Keratinocyte (primary cell): Measurements from ENCODE around the gene SPEM3. TPM values are rescaled to one million over a fixed set of nuclear protein-coding genes. Genes with fewer than 3 reads are reported as not detected.

Experiments
- DNase-seq: peaks from one replicate; pipeline ENCODE4 v3.0.0-alpha.2; 2011; ENCODE audit warnings: low read depth, missing footprints, low spot score
- FAIRE-seq: peaks from 2 replicates; lab custom pipeline; 2011; peaks lifted over from hg19 to GRCh38; lab: Jason Lieb, UNC
- H2AFZ ChIP-seq: 2 replicates; pipeline ENCODE4 v1.6.0; 2012; ENCODE audit warnings: low read length, control low read depth, inconsistent platforms; ENCODE audit not compliant: control insufficient read depth
- H3K27ac ChIP-seq: 2 replicates; pipeline ENCODE4 v1.5.1; 2011; ENCODE audit warnings: low read length; ENCODE audit not compliant: control insufficient read depth, insufficient read depth
- H3K27me3 ChIP-seq: 3 replicates; pipeline ENCODE4 v1.6.0; 2011; ENCODE audit warnings: low read length; ENCODE audit not compliant: control insufficient read depth, insufficient read depth; ENCODE audit errors: extremely low read depth
- H3K36me3 ChIP-seq, 2 experiments: 2 replicates in 1 of 2; 3 replicates in 1 of 2; pipeline ENCODE4 v1.5.1; 2011; ENCODE audit warnings: low read length in 2 of 2, mild to moderate bottlenecking in 1 of 2; ENCODE audit not compliant: control insufficient read depth in 2 of 2, insufficient read depth in 2 of 2; ENCODE audit errors: extremely low read depth in 1 of 2
- H3K4me1 ChIP-seq: 3 replicates; pipeline ENCODE4 v1.5.1; 2011; ENCODE audit warnings: low read length; ENCODE audit not compliant: control insufficient read depth, insufficient read depth; ENCODE audit errors: extremely low read depth
- H3K4me2 ChIP-seq: 3 replicates; pipeline ENCODE4 v1.6.0; 2011; ENCODE audit warnings: low read depth, low read length; ENCODE audit not compliant: control insufficient read depth, insufficient read depth; ENCODE audit errors: extremely low read depth
- H3K4me3 ChIP-seq, 3 experiments: fragments of 200-600 bp in 1 of 3; sonication (generic) in 1 of 3; 2 replicates in 2 of 3; 3 replicates in 1 of 3; pipeline ENCODE4 v1.5.1; 2011 to 2016; ENCODE audit warnings: low read length in 3 of 3, mild to moderate bottlenecking in 3 of 3, control low read depth in 2 of 3, inconsistent platforms in 1 of 3, low read depth in 1 of 3, mixed read lengths in 1 of 3, mixed run types in 1 of 3, moderate library complexity in 1 of 3; ENCODE audit not compliant: control insufficient read depth in 2 of 3, insufficient read depth in 2 of 3; ENCODE audit errors: extremely low read depth in 1 of 3
- H3K79me2 ChIP-seq: 2 replicates; pipeline ENCODE4 v1.6.0; 2012; ENCODE audit warnings: low read length; ENCODE audit not compliant: control insufficient read depth, insufficient read depth
- H3K9ac ChIP-seq: 3 replicates; pipeline ENCODE4 v1.6.0; 2011; ENCODE audit warnings: low read length; ENCODE audit not compliant: control insufficient read depth, insufficient read depth; ENCODE audit errors: extremely low read depth
- H3K9me1 ChIP-seq: 3 replicates; pipeline ENCODE4 v1.6.0; 2011; ENCODE audit warnings: low read length; ENCODE audit not compliant: control insufficient read depth, insufficient read depth; ENCODE audit errors: extremely low read depth
- H3K9me3 ChIP-seq: 2 replicates; pipeline ENCODE4 v1.5.1; 2012; ENCODE audit warnings: low read depth, low read length; ENCODE audit not compliant: control insufficient read depth
- H4K20me1 ChIP-seq: 3 replicates; pipeline ENCODE4 v1.6.0; 2011; ENCODE audit warnings: low read length; ENCODE audit not compliant: control insufficient read depth, insufficient read depth; ENCODE audit errors: extremely low read depth
- EZH2 ChIP-seq: IDR thresholded peaks from one replicate; pipeline ENCODE4 v1.6.1; 2012; ENCODE audit warnings: inconsistent platforms, mild to moderate bottlenecking, low read length, moderate library complexity
- dilution Hi-C: fragments of 300-500 bp; cut with MboI; formaldehyde crosslinking; loops from one replicate; pipeline ENCODE4 v1.7.0; 2020; ENCODE audit warnings: low sequenced_read_pairs; ENCODE audit not compliant: extremely low pct_ligation_motif_present
- polyA plus RNA-seq, 5 experiments: library from polyadenylated mRNA; depleted of rRNA in 3 of 5; stranded (reverse) in 3 of 5; stranded (forward) in 1 of 5; unstranded in 1 of 5; fragments of >200 nt; gene quantifications; 1 replicate in 1 of 5; 2 replicates in 3 of 5; 3 replicates in 1 of 5; pipeline versions ENCODE4 v1.2.1 to v1.2.3, GENCODE V29; 2011 to 2012; ENCODE audit warnings: missing spikeins in 2 of 5, low read depth in 1 of 5, low replicate concordance in 1 of 5
- TF ChIP-seq, protein P1 (sequence below), 3 experiments: IDR thresholded peaks in 1 of 3; conservative IDR thresholded peaks in 1 of 3; optimal IDR thresholded peaks in 1 of 3; 2 replicates in 2 of 3; 3 replicates in 1 of 3; pipeline versions ENCODE3 to v1.5.1; 2011; ENCODE audit warnings: low read length in 3 of 3, mild to moderate bottlenecking in 3 of 3, moderate library complexity in 2 of 3, control low read depth in 1 of 3, inconsistent platforms in 1 of 3; ENCODE audit not compliant: insufficient read depth in 2 of 3; ENCODE audit errors: extremely low read depth in 1 of 3

SPEM3 gene
- polyA plus RNA-seq, 1 donor (not counting 4 experiments of a cell fraction or from before 2014, with no cell fraction given) = not detected

- H3K4me1 ChIP-seq = peaks cover 15% of the 10 kb centered on the region
- H4K20me1 ChIP-seq = no peaks in the 10 kb centered on the region
- dilution Hi-C loops = no loop called here
- FAIRE-seq = peak; percentile 87
- H2AFZ ChIP-seq = peak within 1 kb of the TSS; percentile 86
- peaks cover 3% of the 10 kb centered on the region for H3K9me1 ChIP-seq
- peak within 1 kb of the TSS; percentile 70 for H3K27ac ChIP-seq
- peak within 1 kb of the TSS; percentile 60 to 86 (median 84) for H3K4me3 ChIP-seq
- peaks cover 5% of the 10 kb centered on the region for H3K79me2 ChIP-seq
- TF ChIP-seq EZH2 = no peak
- TF ChIP-seq, protein P1, sequence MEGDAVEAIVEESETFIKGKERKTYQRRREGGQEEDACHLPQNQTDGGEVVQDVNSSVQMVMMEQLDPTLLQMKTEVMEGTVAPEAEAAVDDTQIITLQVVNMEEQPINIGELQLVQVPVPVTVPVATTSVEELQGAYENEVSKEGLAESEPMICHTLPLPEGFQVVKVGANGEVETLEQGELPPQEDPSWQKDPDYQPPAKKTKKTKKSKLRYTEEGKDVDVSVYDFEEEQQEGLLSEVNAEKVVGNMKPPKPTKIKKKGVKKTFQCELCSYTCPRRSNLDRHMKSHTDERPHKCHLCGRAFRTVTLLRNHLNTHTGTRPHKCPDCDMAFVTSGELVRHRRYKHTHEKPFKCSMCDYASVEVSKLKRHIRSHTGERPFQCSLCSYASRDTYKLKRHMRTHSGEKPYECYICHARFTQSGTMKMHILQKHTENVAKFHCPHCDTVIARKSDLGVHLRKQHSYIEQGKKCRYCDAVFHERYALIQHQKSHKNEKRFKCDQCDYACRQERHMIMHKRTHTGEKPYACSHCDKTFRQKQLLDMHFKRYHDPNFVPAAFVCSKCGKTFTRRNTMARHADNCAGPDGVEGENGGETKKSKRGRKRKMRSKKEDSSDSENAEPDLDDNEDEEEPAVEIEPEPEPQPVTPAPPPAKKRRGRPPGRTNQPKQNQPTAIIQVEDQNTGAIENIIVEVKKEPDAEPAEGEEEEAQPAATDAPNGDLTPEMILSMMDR (optimal IDR thresholded peaks at IDR 0.05 in 1 of 3, IDR thresholded peaks at IDR 0.05 in 1 of 3, conservative IDR thresholded peaks at IDR 0.05 in 1 of 3; ENCODE audit: extremely low read depth in 1 of 3, insufficient read depth in 2 of 3, low read length in 3 of 3) = no peak
- no peaks in the 10 kb centered on the region for H3K9me3 ChIP-seq
- peak; percentile 97 for DNase-seq
- H3K4me2 ChIP-seq = peak within 1 kb of the TSS; percentile 89
- H3K27me3 ChIP-seq = no peaks in the 10 kb centered on the region
- peak within 1 kb of the TSS; percentile 78 for H3K9ac ChIP-seq
- H3K36me3 ChIP-seq = no peaks in the 10 kb centered on the region
Observed at GRCh38 chr17:7403977-7404736, 24.5 kb upstream of the SPEM3 start, which contains the start of gene TMEM256. Gene TMEM256, minus strand, starts transcription at chr17:7404097. Its CDS starts 13 bp downstream, at chr17:7404084.

DNA sequence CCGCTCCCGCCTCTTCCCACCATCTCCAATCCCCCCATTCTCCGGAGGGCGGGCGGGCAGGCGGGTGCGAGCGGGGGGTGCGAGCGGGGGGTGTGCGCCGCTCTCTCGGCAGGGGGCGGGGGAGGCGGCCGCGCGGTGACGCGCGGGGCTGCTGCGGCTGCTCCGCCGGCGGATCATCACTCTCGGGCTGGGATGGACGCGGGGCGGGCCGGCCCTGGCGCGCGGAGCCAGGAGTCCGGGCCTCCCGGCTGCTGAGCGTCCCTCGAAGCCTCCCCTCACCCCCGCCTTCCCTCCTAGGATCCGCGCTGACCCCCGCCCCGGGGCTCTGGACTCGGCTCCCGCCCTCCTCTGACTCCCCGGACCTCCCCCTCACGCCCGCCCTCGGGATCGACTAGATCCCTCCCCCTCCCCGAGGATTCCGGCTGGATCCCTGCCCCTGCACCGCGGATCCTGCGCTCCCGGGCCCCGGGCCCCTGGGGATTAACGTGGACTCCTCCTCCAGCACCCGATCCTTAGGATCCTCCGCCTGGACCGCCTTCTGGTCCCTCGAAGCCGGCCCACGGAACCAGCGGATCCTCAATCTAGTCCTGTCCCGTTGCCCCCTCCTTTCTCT, 23.8 kb upstream of the SPEM3 start:
- peak overlapping the region; percentile 86 for H2AFZ ChIP-seq

More for the DNA sequence above, 23.8 kb upstream of the SPEM3 start:
- no peak for FAIRE-seq
- Histone ChIP-seq H3K4me2 (peak overlapping the region; percentile 85), H3K27me3 (no peaks in the 10 kb centered on the region), H3K36me3 (peaks cover 0 to 2% of the 10 kb centered on the region in 2 experiments), H3K9me3 (no peaks in the 10 kb centered on the region), H3K27ac (peak overlapping the region; percentile 70), H3K4me3 (peak overlapping the region; percentile 53 to 72 (median 55)), H4K20me1 (no peaks in the 10 kb centered on the region), H3K9ac (peak overlapping the region; percentile 78), H3K9me1 (no peaks in the 10 kb centered on the region), H3K4me1 (peaks cover 15% of the 10 kb centered on the region), H3K79me2 (peaks cover 5% of the 10 kb centered on the region)
- dilution Hi-C loops = no loop called here
- DNase-seq = no peak
- TF ChIP-seq EZH2 = no peak
- TF ChIP-seq, protein P1 (optimal IDR thresholded peaks at IDR 0.05 in 1 of 3, IDR thresholded peaks at IDR 0.05 in 1 of 3, conservative IDR thresholded peaks at IDR 0.05 in 1 of 3; ENCODE audit: extremely low read depth in 1 of 3, insufficient read depth in 2 of 3, low read length in 3 of 3) = no peak
